Endometrial microvascular endothelial cells (primary cell): ENCODE measurements around the gene TSTD2. TPM values are rescaled to one million over a fixed set of nuclear protein-coding genes. Genes with fewer than 3 reads are reported as not detected.

Experiments
- in situ Hi-C: cut with HindIII; loops from 2 replicates; pipeline ENCODE4 v1.10.0; 2017; ENCODE audit warnings: low sequenced_read_pairs, low pct_unique_long_range_greater_than_20kb; ENCODE audit errors: inconsistent ontology term
- total RNA-seq: library from RNA; depleted of rRNA; stranded (reverse); fragments of >200 nt; gene quantifications from one replicate; pipeline ENCODE4 v1.2.3, GENCODE V29; 2015; ENCODE audit errors: inconsistent ontology term

Gene TSTD2
- total RNA-seq, 1 donor from 2014 or later: 9.5 TPM

GRCh38 chr9:97570899-97571298 is 62.3 kb downstream of the TSTD2 start:
- in situ Hi-C loops: no loop called here

GRCh38 chr9:97568461-97569275 is 64.5 kb downstream of the TSTD2 start:
- in situ Hi-C loops: no loop called here

DNA sequence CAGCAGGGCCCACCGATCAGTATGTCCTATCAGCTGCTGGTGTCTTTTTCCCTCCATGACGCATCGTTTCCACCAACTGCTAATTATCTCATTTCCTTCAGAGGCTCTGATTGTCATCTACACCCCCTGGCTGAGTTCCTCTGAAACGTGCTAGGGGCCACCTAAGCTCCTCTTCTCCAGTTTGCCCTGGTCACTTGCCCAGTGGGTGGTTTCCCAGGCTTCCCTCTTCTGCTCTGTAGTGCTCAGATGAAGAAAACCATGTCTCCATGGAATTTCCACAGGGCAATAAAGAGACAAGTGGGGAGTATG is 65.3 kb downstream of the TSTD2 start:
- in situ Hi-C loops: no loop called here

DNA sequence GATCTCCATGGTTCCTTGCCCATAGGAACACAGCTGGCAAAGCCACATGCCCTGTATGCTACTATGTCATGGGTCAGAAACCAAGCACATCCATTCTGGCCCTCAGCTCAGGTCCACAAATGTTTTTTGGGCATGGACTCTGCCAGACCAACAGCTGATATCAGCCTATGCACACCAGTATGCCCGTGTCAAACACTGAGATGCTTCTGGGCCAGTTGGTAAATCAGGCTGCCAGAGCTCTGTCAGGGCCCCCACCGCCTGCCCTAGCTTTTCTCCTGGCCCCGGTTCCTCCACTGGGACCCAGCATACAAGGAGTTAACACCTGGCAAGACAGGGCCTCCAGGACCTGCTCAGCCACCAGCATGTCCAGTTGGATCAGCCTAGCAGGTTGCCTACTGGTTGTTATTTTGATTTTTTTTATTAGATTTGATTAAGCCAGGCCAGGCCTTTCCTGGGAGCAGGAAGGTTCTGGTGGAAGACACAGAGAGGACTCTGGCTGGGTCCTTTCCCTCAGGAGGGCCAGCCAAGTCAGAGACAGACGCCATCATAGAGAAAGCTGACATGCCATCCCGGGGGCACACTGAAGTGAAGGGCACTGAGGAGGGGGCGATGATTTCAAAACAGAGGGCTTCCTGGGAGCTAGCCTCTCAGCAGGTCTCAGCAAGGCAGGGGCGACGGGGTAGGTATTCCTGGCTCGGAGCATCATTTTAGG is 65.8 kb downstream of the TSTD2 start:
- in situ Hi-C loops: no loop called here

- in situ Hi-C loops: no loop called here
Measured at GRCh38 chr9:97565262-97565661, 67.9 kb downstream of the TSTD2 start.

GRCh38 chr9:97564291-97565175 is 68.6 kb downstream of the TSTD2 start:
- in situ Hi-C loops: no loop called here

DNA sequence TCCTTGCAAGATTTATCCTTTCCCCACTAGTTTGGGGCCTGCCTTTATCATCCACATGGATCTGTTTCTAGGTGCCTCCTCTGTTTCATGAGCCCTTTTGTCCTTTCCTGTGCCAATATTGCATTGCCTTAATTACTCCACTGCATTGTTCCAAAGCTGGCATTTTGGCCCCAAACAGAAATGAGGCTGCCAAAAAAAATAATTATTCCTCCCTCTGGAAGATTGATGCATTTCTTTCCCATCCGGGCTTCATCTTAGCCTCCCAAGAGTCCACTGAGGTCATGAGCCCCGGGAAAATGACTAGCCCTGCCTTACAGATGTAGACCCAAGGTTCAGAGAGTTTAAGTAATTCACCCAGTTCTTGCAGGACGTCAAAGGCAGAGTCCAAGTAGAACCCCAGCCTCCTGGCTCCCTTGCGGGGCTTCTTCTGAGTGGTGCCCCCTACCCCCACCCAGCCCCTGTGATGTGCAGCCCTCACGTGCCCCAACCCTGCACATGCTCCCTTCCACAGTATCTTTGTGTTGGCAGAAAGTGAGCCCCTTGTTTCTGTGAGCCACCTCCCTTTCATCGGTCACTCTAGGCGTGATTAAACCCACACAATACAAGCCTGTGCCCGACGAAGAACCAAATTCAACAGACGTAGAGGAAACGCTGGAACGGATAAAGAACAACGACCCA is 69.6 kb downstream of the TSTD2 start:
- in situ Hi-C loops: no loop called here

DNA sequence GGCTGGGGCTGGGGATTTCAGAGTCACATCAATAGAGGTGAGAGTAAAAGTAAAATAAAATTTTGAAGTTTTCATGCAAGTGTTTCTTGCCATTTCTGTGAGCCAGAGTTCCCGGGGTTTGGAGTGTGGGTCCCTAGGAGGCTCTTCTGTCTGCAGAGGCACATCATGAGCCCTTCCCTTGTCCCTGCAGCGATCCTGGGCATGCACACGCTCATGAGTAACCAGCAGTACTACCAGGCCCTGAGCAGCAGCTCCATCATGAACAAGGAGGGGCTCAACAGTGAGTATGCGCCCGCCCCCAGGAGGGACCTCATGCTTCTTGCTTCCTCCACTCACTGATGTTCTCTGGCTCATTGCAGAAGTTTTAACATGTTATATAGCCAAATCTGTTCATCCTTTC is 70.6 kb downstream of the TSTD2 start:
- in situ Hi-C loops: no loop called here

GRCh38 chr9:97561501-97561900 is 71.7 kb downstream of the TSTD2 start:
- in situ Hi-C loops: no loop called here

DNA sequence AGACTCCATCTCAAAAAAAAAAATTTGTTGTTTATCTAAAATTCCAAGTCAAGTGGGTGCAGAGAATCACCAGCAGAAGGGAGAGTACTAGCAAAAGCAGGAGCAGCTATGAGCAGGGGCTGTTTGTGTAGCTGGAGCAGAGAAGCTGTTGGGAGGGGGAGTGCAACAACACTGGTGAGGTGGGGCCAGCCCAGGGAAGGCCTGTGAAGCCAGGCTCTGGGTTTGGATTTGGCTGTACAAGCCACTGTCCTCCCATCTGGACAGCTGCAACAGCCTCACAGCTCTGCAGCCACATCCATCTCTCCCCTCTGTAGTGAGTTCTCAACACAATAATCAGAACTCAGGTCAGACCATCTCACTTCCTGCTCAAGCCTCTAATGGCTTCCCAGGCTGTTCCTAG is 72.3 kb downstream of the TSTD2 start:
- in situ Hi-C loops: no loop called here

GRCh38 chr9:97560154-97560553 is 73.0 kb downstream of the TSTD2 start:
- in situ Hi-C loops: no loop called here

DNA sequence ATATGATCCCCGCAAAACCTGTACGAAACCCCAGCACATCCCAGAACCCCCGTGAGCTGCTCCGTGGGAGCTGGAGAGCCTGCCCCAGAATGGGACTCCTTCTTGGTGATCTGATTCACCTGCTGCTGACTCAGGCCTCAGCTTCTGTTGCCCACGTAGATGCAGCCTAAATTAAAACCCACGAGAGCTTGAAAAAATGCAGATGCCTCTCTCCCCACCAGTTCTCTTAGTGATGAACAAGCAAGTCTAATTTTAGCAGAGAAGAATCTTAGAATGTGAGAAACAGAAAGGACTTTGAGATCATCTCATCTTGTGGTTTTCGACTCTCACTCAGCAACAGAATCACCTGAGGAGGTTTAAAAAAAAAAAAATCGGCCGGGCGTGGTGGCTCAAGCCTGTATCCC is 74.1 kb downstream of the TSTD2 start:
- in situ Hi-C loops: no loop called here

DNA sequence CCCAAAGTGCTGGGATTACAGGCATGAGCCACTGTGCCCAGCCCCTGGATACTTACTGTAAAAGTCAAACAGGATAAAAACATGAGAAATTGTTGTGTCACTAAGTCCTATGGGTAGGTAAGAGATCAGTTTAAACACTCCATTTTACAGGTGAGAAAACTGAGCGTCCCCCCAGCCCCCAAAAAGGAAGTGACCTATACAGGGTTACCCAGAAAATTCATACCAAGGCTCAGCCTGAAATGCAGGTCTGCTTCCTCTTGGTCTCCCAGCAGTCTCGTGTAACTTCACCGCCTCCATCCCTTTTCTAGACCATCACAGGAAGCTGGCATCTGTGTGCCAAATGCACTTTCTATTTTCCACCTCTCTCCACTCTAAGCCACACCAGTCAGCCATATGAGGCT is 74.5 kb downstream of the TSTD2 start:
- in situ Hi-C loops: no loop called here

- in situ Hi-C loops: no loop called here
Measured at GRCh38 chr9:97557606-97558095, 75.5 kb downstream of the TSTD2 start.

- in situ Hi-C loops: no loop called here
Measured at GRCh38 chr9:97556721-97557605, 76.2 kb downstream of the TSTD2 start.

DNA sequence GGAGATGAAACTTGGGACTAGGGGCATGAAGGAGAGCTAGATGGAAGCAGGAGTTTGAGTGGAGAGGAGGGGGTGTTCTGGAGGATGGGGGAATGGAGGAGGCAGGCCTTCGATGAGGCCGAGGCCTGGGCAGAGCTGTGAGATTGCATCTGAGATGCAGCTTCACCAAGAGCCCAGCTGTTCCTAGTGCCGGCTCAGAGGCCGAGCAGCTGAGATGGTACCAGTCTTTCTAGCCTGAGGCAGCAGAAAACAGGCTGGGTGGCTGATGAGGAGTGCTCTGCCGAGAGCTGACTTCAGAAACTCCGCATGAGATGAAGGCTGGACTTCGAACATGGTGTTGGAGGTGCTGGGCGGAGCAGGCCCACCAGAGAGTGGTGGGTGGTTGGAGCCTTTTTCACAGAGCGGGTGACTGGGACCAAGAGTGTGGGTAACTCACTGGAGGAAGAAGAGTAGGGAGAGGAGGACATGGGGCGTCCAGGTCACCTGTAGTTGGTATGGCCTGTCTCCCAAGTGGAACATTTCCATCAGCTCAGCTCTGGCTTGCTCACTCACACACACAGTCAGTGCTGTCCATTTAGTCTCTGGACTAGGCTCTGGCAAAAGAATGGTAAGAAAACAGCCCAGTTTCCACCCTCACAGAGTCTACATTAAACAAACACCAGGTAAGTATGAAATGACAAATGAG is 77.0 kb downstream of the TSTD2 start:
- in situ Hi-C loops: no loop called here

- in situ Hi-C loops: no loop called here
Measured at GRCh38 chr9:97555164-97555563, 78.0 kb downstream of the TSTD2 start.
